HL-60 (cell line): Measurements from ENCODE around the gene ASB15.

Experiments used
- CTCF ChIP-seq: IDR thresholded peaks from one replicate; pipeline ENCODE4 v1.5.1; 2011; ENCODE audit warnings: low read length, control low read depth, inconsistent platforms; ENCODE audit not compliant: insufficient read depth
- POLR2AphosphoS5 ChIP-seq: IDR thresholded peaks from 2 replicates; pipeline ENCODE4 v1.6.1; 2012; ENCODE audit warnings: low read depth

GRCh38 chr7:123673752-123674398, 72.3 kb downstream of the ASB15 start:
- TF ChIP-seq CTCF (no peak), POLR2AphosphoS5 (no peak)
